HTR-8/SVneo (cell line): Measurements from ENCODE around the gene PLCE1.
A peak's percentile ranks its signal among the peaks of the same experiment; 100 is the strongest.

Experiments
- DNase-seq: peaks from one replicate; pipeline ENCODE4 v3.0.0; 2011; ENCODE audit warnings: low spot score, mixed read lengths; ENCODE audit not compliant: insufficient read length
- FAIRE-seq: peaks from 2 replicates; lab custom pipeline; 2011; peaks lifted over from hg19 to GRCh38; lab: Jason Lieb, UNC

PLCE1 gene

GRCh38 chr10:94014304-94014703 lies 20.6 kb downstream of the PLCE1 start:
- FAIRE-seq (no peak), DNase-seq (no peak)

- FAIRE-seq: no peak
Observed at GRCh38 chr10:94016727-94017714, 23.3 kb downstream of the PLCE1 start.

GRCh38 chr10:94018107-94018506 lies 24.4 kb downstream of the PLCE1 start:
- no peak for DNase-seq
- FAIRE-seq: no peak

More at GRCh38 chr10:94016727-94017714, 23.3 kb downstream of the PLCE1 start:
- DNase-seq: no peak

GRCh38 chr10:94023906-94024305 lies 30.2 kb downstream of the PLCE1 start:
- DNase-seq (no peak), FAIRE-seq (no peak)

GRCh38 chr10:94024407-94024806 lies 30.7 kb downstream of the PLCE1 start:
- no peak for FAIRE-seq
- DNase-seq: no peak

- FAIRE-seq: no peak
- no peak for DNase-seq
Observed at GRCh38 chr10:94025806-94026205, 32.1 kb downstream of the PLCE1 start.

- no peak for DNase-seq
- FAIRE-seq: no peak
Observed at GRCh38 chr10:94027197-94027596, 33.5 kb downstream of the PLCE1 start.

- no peak for FAIRE-seq
Observed at GRCh38 chr10:94029955-94030354, 36.2 kb downstream of the PLCE1 start.

GRCh38 chr10:94035982-94036765 lies 42.4 kb downstream of the PLCE1 start:
- FAIRE-seq: peak; percentile 78
- DNase-seq: no peak

More at GRCh38 chr10:94029955-94030354, 36.2 kb downstream of the PLCE1 start:
- no peak for DNase-seq

- FAIRE-seq (no peak), DNase-seq (no peak)
Observed at GRCh38 chr10:94036766-94037033, 43.0 kb downstream of the PLCE1 start.

GRCh38 chr10:94037286-94037685 lies 43.6 kb downstream of the PLCE1 start:
- DNase-seq (no peak), FAIRE-seq (no peak)

GRCh38 chr10:94038024-94038423 lies 44.3 kb downstream of the PLCE1 start:
- DNase-seq (peak; percentile 30), FAIRE-seq (no peak)

GRCh38 chr10:94041206-94041605 lies 47.5 kb downstream of the PLCE1 start:
- no peak for DNase-seq
- FAIRE-seq: no peak

- DNase-seq (peak; percentile 51), FAIRE-seq (peak; percentile 60)
Observed at GRCh38 chr10:94042001-94042833, 48.5 kb downstream of the PLCE1 start.

- DNase-seq: no peak
- FAIRE-seq: no peak
Observed at GRCh38 chr10:94042834-94043175, 49.1 kb downstream of the PLCE1 start.
